ENCODE data around the gene DSTYK. TPM values are rescaled to one million over a fixed set of nuclear protein-coding genes. Genes with fewer than 3 reads are reported as not detected.

DSTYK gene
- total RNA-seq, 1 donor from 2014 or later: 9.2 TPM

DNA sequence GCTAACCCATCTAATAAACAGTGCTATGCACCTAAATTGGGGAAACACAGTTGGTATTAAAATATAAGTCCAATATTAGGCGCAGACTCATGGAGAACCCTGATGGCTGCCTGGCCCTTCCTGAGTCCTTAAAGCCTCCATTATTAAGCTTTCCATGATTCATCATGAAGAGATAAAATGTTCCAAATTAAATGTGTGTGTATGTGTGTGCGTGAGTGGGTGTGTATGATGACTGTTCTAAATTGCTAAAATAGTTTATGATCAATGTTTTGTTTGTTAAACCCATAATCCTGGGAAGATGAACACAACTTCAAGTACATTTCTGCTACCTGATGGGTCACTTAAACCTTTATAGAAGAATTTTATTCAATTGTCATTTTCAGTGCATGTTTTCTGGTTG lies 83.5 kb downstream of the DSTYK start:
- H3K36me3 Mint-ChIP-seq (ENCODE audit: unreplicated experiment): no peaks in the 10 kb centered on the region
- H3K27ac Mint-ChIP-seq (ENCODE audit: unreplicated experiment): no peak overlapping the region
- H3K4me3 Mint-ChIP-seq (ENCODE audit: unreplicated experiment): no peak overlapping the region
- no peaks in the 10 kb centered on the region for H3K9me3 Mint-ChIP-seq (ENCODE audit: unreplicated experiment)
- H3K4me1 Mint-ChIP-seq (ENCODE audit: low read depth, unreplicated experiment): no peaks in the 10 kb centered on the region
- TF ChIP-seq, protein P1, sequence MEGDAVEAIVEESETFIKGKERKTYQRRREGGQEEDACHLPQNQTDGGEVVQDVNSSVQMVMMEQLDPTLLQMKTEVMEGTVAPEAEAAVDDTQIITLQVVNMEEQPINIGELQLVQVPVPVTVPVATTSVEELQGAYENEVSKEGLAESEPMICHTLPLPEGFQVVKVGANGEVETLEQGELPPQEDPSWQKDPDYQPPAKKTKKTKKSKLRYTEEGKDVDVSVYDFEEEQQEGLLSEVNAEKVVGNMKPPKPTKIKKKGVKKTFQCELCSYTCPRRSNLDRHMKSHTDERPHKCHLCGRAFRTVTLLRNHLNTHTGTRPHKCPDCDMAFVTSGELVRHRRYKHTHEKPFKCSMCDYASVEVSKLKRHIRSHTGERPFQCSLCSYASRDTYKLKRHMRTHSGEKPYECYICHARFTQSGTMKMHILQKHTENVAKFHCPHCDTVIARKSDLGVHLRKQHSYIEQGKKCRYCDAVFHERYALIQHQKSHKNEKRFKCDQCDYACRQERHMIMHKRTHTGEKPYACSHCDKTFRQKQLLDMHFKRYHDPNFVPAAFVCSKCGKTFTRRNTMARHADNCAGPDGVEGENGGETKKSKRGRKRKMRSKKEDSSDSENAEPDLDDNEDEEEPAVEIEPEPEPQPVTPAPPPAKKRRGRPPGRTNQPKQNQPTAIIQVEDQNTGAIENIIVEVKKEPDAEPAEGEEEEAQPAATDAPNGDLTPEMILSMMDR (IDR thresholded peaks at IDR 0.05; ENCODE audit: partially characterized antibody, unreplicated experiment): no peak
- no peak for DNase-seq
- no peaks in the 10 kb centered on the region for H3K27me3 Mint-ChIP-seq (ENCODE audit: unreplicated experiment)

DNA sequence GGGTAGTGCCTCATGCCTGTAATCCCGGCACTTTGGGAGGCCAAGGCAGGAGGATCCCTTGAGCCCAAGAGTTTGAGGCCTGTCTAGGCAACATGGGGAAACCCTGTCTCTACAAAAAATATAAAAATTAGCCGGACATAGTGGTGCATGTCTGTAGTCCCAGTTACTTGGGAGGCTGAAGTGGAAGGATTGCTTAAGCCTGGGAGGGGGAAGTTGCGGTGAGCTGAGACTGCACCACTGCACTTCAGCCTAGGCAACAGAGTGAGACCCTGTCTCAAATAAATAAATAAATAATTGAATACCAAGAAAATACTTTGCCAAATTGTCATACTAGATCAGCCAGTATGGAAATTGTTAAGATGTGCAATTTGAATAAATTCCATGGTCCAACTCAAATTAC lies 83.9 kb downstream of the DSTYK start:
- DNase-seq: no peak
- Mint-ChIP-seq H3K4me3 (ENCODE audit: unreplicated experiment) (no peak overlapping the region), H3K4me1 (ENCODE audit: low read depth, unreplicated experiment) (no peaks in the 10 kb centered on the region), H3K36me3 (ENCODE audit: unreplicated experiment) (no peaks in the 10 kb centered on the region), H3K9me3 (ENCODE audit: unreplicated experiment) (no peaks in the 10 kb centered on the region), H3K27ac (ENCODE audit: unreplicated experiment) (no peak overlapping the region), H3K27me3 (ENCODE audit: unreplicated experiment) (no peaks in the 10 kb centered on the region)
- TF ChIP-seq, protein P1 (IDR thresholded peaks at IDR 0.05; ENCODE audit: partially characterized antibody, unreplicated experiment): no peak

DNA sequence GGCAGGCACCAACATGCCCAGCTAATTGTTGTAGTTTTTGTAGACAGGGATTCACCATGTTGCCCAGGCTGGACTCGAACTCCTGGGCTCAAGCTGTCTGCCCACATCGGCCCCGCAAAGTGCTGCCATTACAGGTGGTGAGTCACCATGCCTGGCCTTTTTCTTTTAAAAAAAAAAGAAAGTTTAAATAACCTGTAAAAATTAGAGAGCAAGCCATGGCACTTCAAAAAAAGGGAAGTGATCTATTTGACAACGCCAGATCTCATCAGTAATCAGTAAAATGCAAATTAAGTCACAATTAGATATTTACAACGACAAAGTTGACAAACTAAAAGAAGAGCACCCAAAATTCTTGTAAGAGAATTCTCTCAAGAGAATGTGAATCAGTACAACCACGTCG lies 86.8 kb downstream of the DSTYK start:
- Mint-ChIP-seq H3K4me1 (ENCODE audit: low read depth, unreplicated experiment) (peaks cover 11% of the 10 kb centered on the region), H3K36me3 (ENCODE audit: unreplicated experiment) (no peaks in the 10 kb centered on the region), H3K4me3 (ENCODE audit: unreplicated experiment) (no peak overlapping the region), H3K27me3 (ENCODE audit: unreplicated experiment) (peaks cover 7% of the 10 kb centered on the region), H3K9me3 (ENCODE audit: unreplicated experiment) (peaks cover 7% of the 10 kb centered on the region), H3K27ac (ENCODE audit: unreplicated experiment) (no peak overlapping the region)
- no peak for DNase-seq
- TF ChIP-seq, protein P1 (IDR thresholded peaks at IDR 0.05; ENCODE audit: partially characterized antibody, unreplicated experiment): no peak

DNA sequence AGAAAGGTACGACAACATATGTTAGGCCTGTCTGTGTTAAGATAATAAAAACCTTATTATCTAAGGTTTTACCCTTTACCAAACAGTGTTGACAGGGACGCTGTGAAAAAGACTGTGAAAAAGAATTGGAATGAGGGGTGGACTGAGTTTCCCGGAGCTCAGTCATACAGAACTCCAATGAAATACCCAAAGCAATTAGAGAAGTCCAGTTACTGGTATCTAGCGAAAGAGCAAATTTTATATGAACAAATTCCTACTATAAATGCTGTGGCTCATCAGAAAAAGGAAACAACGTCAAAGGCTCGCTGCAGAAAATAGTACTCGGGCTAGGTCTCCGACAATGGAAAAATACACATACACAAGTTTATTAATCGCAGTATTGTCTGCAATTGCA lies 89.0 kb downstream of the DSTYK start:
- TF ChIP-seq, protein P1 (IDR thresholded peaks at IDR 0.05; ENCODE audit: partially characterized antibody, unreplicated experiment): no peak
- Mint-ChIP-seq H3K36me3 (ENCODE audit: unreplicated experiment) (no peaks in the 10 kb centered on the region), H3K4me3 (ENCODE audit: unreplicated experiment) (peak overlapping the region; percentile 100), H3K27ac (ENCODE audit: unreplicated experiment) (peak overlapping the region; percentile 100), H3K9me3 (ENCODE audit: unreplicated experiment) (peaks cover 7% of the 10 kb centered on the region), H3K4me1 (ENCODE audit: low read depth, unreplicated experiment) (peaks cover 11% of the 10 kb centered on the region), H3K27me3 (ENCODE audit: unreplicated experiment) (peaks cover 7% of the 10 kb centered on the region)
- no peak for DNase-seq

DNA sequence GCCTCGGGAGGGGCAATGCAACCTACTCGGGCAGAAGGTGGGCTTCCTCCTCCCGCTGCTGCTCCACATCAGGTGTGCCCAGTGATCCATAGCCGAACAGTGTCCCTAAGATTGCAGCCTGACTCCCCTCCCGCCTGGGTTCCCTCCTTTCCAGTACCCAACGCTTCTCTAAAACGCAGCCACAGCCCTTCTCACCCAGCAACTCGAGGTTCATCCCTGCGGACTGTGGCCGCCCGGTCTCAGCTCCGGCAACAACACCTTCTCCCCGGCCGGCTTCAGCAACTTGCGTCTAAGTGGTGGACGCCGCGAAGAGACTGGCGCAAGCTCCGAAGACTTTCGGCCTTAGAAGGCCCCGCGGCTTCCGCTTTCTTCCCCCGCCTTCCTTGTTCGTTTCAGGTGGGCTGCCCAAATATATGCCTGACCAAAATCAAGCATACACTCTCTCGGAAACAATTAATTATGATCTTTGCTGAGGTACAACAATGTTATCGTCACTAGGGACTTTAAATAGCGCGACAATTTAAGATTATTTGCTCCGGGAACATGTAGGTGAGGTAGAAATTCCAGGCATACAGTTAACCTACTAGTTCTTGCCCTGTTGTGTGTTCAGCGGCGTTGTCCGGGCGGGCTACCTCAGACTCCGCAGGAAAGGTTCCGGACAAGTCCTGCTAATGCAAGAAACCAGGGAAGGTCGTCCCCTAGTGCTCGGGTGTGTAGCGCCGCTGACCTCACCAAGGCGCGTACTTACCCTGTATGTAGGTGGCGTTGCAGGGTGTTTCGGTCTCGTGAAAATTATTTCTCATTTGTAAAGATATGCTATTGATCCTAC lies 89.6 kb downstream of the DSTYK start, which contains the start of gene RBBP5:
Gene RBBP5, minus strand, starts transcription at position 319 of the 829 bp plus-strand sequence. Its CDS starts 105 bp downstream, at position 214.
- Mint-ChIP-seq H3K36me3 (ENCODE audit: unreplicated experiment) (no peaks in the 10 kb centered on the region), H3K4me1 (ENCODE audit: low read depth, unreplicated experiment) (peaks cover 11% of the 10 kb centered on the region), H3K27me3 (ENCODE audit: unreplicated experiment) (peaks cover 7% of the 10 kb centered on the region), H3K9me3 (ENCODE audit: unreplicated experiment) (peaks cover 7% of the 10 kb centered on the region), H3K27ac (ENCODE audit: unreplicated experiment) (peak within 1 kb of the TSS; percentile 100), H3K4me3 (ENCODE audit: unreplicated experiment) (peak within 1 kb of the TSS; percentile 100)
- DNase-seq: peak; percentile 95
- TF ChIP-seq, protein P1 (IDR thresholded peaks at IDR 0.05; ENCODE audit: partially characterized antibody, unreplicated experiment): no peak
